Upper lobe of left lung (tissue), 6 donors: Measurements from ENCODE around the gene SOX30. TPM values are rescaled to one million over a fixed set of nuclear protein-coding genes. Genes with fewer than 3 reads are reported as not detected.

Source experiments
- ATAC-seq, 2 donors: fragments of 200-7000 bp; cut with Tn5 transposase; one replicate each; pipeline ENCODE4 v1.9.1; 2022; ENCODE audit warnings: mild to moderate bottlenecking in 2 of 2, moderate library complexity in 2 of 2; ENCODE audit not compliant: low FRiP score in 2 of 2
- DNase-seq, 2 donors: peaks; one replicate each; pipeline ENCODE4 v3.0.0-alpha.2; 2019 to 2020
- H3K27ac ChIP-seq, 4 donors: fragments of 200-600 bp; sonication (generic); one replicate each; pipeline ENCODE4 v1.5.1; 2016 to 2019
- H3K27me3 ChIP-seq, 4 donors: fragments of 200-600 bp; sonication (generic); one replicate each; pipeline ENCODE4 v1.5.1; 2017 to 2019
- H3K36me3 ChIP-seq, 4 donors: fragments of 200-600 bp; sonication (generic); one replicate each; pipeline ENCODE4 v1.5.1; 2016 to 2019
- H3K4me1 ChIP-seq, 4 donors: fragments of 200-600 bp; sonication (generic); one replicate each; pipeline ENCODE4 v1.5.1; 2018 to 2019
- H3K4me3 ChIP-seq, 4 donors: fragments of 200-600 bp; sonication (generic); one replicate each; pipeline ENCODE4 v1.5.1; 2017 to 2019; ENCODE audit warnings: mild to moderate bottlenecking in 2 of 4, moderate library complexity in 1 of 4
- H3K9me3 ChIP-seq, 4 donors: fragments of 200-600 bp; sonication (generic); one replicate each; pipeline ENCODE4 v1.5.1; 2018 to 2019
- CTCF ChIP-seq, 6 experiments: fragments of 450-650 bp in 4 of 6; fragments of 200-600 bp in 2 of 6; sonication (generic) in 2 of 6; IDR thresholded peaks; one replicate each; pipeline ENCODE4 v1.5.1; 2016 to 2019; ENCODE audit warnings: antibody characterized with exemption in 6 of 6
- EP300 ChIP-seq, 4 donors: sonication (generic); formaldehyde crosslinking; IDR thresholded peaks; one replicate each; pipeline ENCODE4 v1.5.1; 2017; ENCODE audit warnings: antibody characterized with exemption in 4 of 4, control low read depth in 2 of 4
- POLR2A ChIP-seq, 4 donors: fragments of 450-650 bp; IDR thresholded peaks; one replicate each; pipeline ENCODE4 v1.5.1; 2016 to 2017; ENCODE audit warnings: antibody characterized with exemption in 4 of 4, mild to moderate bottlenecking in 2 of 4
- POLR2AphosphoS5 ChIP-seq, 2 donors: sonication (generic); formaldehyde crosslinking; IDR thresholded peaks; one replicate each; pipeline ENCODE4 v1.5.1; 2017; ENCODE audit warnings: antibody characterized with exemption in 2 of 2
- WGBS, 2 donors: methylation state at CpG; one replicate each; pipeline ENCODE4 v1.1.5; 2017 to 2018; 5-methylcytosine and 5-hydroxymethylcytosine counted together
- total RNA-seq, 6 donors: library from RNA; depleted of rRNA in 4 of 6; stranded (reverse); fragments of >200 nt in 4 of 6; gene quantifications; one replicate each; pipeline versions ENCODE4 v1.1.0 to v1.2.1, GENCODE V29; 2016 to 2021
- donor health status: DM: no; HTN: no; CAD: no; lungs with moderate emphysema.
- donor health status: DM: no; HTN: yes; CAD: no; lungs with severe emphysema.

The SOX30 gene
- total RNA-seq, 6 donors from 2014 or later, result 0.17 TPM; not detected in 5

GRCh38 chr5:157610990-157611389, 41.2 kb downstream of the SOX30 start:
- Histone ChIP-seq H3K4me1 (peaks cover 0 to 4% (median 0%) of the 10 kb centered on the region in 4 donors), H3K9me3 (no peaks in the 10 kb centered on the region), H3K4me3 (no peak overlapping the region), H3K27me3 (no peaks in the 10 kb centered on the region), H3K36me3 (no peaks in the 10 kb centered on the region), H3K27ac (no peak overlapping the region)
- TF ChIP-seq POLR2A (IDR thresholded peaks at IDR 0.05) (no peak), CTCF (IDR thresholded peaks at IDR 0.05) (no peak)
- ATAC-seq, result no peak
- WGBS, 2 donors, result 81 to 84% methylated on average over 5 of the region's 5 CpGs
- DNase-seq, result no peak

- DNase-seq, result no peak
- H3K9me3 ChIP-seq, result no peaks in the 10 kb centered on the region
- H3K36me3 ChIP-seq, result no peaks in the 10 kb centered on the region
- ATAC-seq, result no peak
- WGBS, 2 donors, result 71 to 72% methylated on average over 8 of the region's 8 CpGs
- peaks cover 0 to 4% (median 0%) of the 10 kb centered on the region in 4 donors for H3K4me1 ChIP-seq
- no peaks in the 10 kb centered on the region for H3K27me3 ChIP-seq
- TF ChIP-seq POLR2A (IDR thresholded peaks at IDR 0.05) (no peak), CTCF (IDR thresholded peaks at IDR 0.05) (no peak), EP300 (IDR thresholded peaks at IDR 0.05) (no peak), POLR2AphosphoS5 (IDR thresholded peaks at IDR 0.05) (no peak)
- H3K27ac ChIP-seq, result no peak overlapping the region
- no peak overlapping the region for H3K4me3 ChIP-seq
These were observed 43.2 kb downstream of the SOX30 start for GRCh38 chr5:157608972-157609565.

- Histone ChIP-seq H3K27me3 (no peaks in the 10 kb centered on the region), H3K4me1 (peaks cover 0 to 4% (median 0%) of the 10 kb centered on the region in 4 donors), H3K9me3 (no peaks in the 10 kb centered on the region), H3K4me3 (no peak overlapping the region), H3K36me3 (no peaks in the 10 kb centered on the region), H3K27ac (no peak overlapping the region)
- ATAC-seq (no peak), DNase-seq (no peak)
- 71 to 75% methylated on average over 7 of the region's 7 CpGs for WGBS, 2 donors
- TF ChIP-seq POLR2A (IDR thresholded peaks at IDR 0.05), result no peak
- no peak for TF ChIP-seq POLR2AphosphoS5 (IDR thresholded peaks at IDR 0.05)
- TF ChIP-seq EP300 (IDR thresholded peaks at IDR 0.05), result no peak
- no peak for TF ChIP-seq CTCF (IDR thresholded peaks at IDR 0.05)
These were observed 44.7 kb downstream of the SOX30 start for GRCh38 chr5:157607371-157608161.

GRCh38 chr5:157606046-157606445, 46.2 kb downstream of the SOX30 start:
- Histone ChIP-seq H3K36me3 (no peaks in the 10 kb centered on the region), H3K9me3 (no peaks in the 10 kb centered on the region), H3K27me3 (no peaks in the 10 kb centered on the region), H3K27ac (no peak overlapping the region), H3K4me1 (peaks cover 0 to 4% (median 0%) of the 10 kb centered on the region in 4 donors), H3K4me3 (no peak overlapping the region)
- TF ChIP-seq POLR2A (IDR thresholded peaks at IDR 0.05) (no peak), EP300 (IDR thresholded peaks at IDR 0.05) (no peak), CTCF (IDR thresholded peaks at IDR 0.05) (no peak), POLR2AphosphoS5 (IDR thresholded peaks at IDR 0.05) (no peak)
- ATAC-seq (no peak), DNase-seq (no peak)
- WGBS, 2 donors, result 97 to 100% methylated on average over 2 of the region's 2 CpGs
